K562 (cell line): ENCODE results near the gene KAT5. TPM values are rescaled to one million over a fixed set of nuclear protein-coding genes. Genes with fewer than 3 reads are reported as not detected.
A peak's percentile ranks its signal among the peaks of the same experiment; 100 is the strongest.

Experiments used
- BDP1 ChIP-seq: IDR thresholded peaks from 3 replicates; pipeline ENCODE4 v1.6.1; 2011; ENCODE audit not compliant: insufficient read length, insufficient read depth
- CHD2 ChIP-seq: IDR thresholded peaks from 2 replicates; pipeline ENCODE4 v1.6.1; 2011; ENCODE audit warnings: low read depth, low read length
- GTF3C2 ChIP-seq: IDR thresholded peaks from 3 replicates; pipeline ENCODE4 v1.6.1; 2011; ENCODE audit warnings: borderline replicate concordance, mild to moderate bottlenecking, moderate library complexity; ENCODE audit not compliant: insufficient read length; ENCODE audit errors: extremely low read depth
- HINFP ChIP-seq: fragments of 450-650 bp; conservative IDR thresholded peaks from 2 replicates; pipeline ENCODE4 v1.6.1; 2016; ENCODE audit warnings: missing genetic modification characterization, low read depth, mild to moderate bottlenecking, control low read depth, missing compliant biosample characterization
- MLLT1 ChIP-seq, 2 experiments: fragments of 450-650 bp; IDR thresholded peaks; 2 replicates each; pipeline ENCODE4 v1.6.1; 2016
- NCOR1 ChIP-seq: fragments of 450-650 bp; IDR thresholded peaks from 2 replicates; pipeline ENCODE4 v1.6.1; 2016; ENCODE audit warnings: mild to moderate bottlenecking, moderate library complexity
- SAP30 ChIP-seq: fragments of 200-600 bp; sonication (generic); IDR thresholded peaks from 2 replicates; pipeline ENCODE4 v1.6.1; 2012; ENCODE audit warnings: borderline replicate concordance, low read depth, mild to moderate bottlenecking, moderate library complexity, low read length, control low read depth, inconsistent platforms; ENCODE audit not compliant: insufficient read depth, poor library complexity, severe bottlenecking
- STAT6 ChIP-seq: sonication (generic); formaldehyde crosslinking; IDR thresholded peaks from 2 replicates; pipeline ENCODE4 v1.8.1; 2023; ENCODE audit warnings: mild to moderate bottlenecking, missing genetic modification reagents
- ZNF124 ChIP-seq: sonication (generic); formaldehyde crosslinking; IDR thresholded peaks from 2 replicates; pipeline ENCODE4 v1.8.1; 2022; ENCODE audit warnings: missing genetic modification reagents
- polyA plus RNA-seq, 8 experiments: library from polyadenylated mRNA; depleted of rRNA in 4 of 8; stranded (reverse) in 5 of 8; unstranded in 3 of 8; fragments of >200 nt; fragmentation: Nextera tagmentation in 2 of 8; fragmentation: Illumina TruSeq in 1 of 8; extraction: Ambion mirVana in 2 of 8; extraction: Trizol in 1 of 8; gene quantifications; 2 replicates each; pipeline versions ENCODE4 v1.2.1 to v1.2.3, GENCODE V29; 2011 to 2014; ENCODE audit warnings: inconsistent platforms in 1 of 8, missing spikeins in 1 of 8
- total RNA-seq, 7 experiments: library from RNA; depleted of rRNA in 6 of 7; stranded (reverse); fragments of >200 nt in 6 of 7; fragmentation: Illumina TruSeq in 2 of 7; extraction: Trizol in 2 of 7; gene quantifications; 2 replicates each; pipeline versions ENCODE4 v1.2.1 to v1.2.3, GENCODE V29; 2011 to 2021; ENCODE audit warnings: low replicate concordance in 1 of 7
- TF ChIP-seq, protein P1 (sequence below): sonication (generic); formaldehyde crosslinking; IDR thresholded peaks from 2 replicates; pipeline ENCODE4 v1.8.1; 2023; ENCODE audit warnings: mild to moderate bottlenecking, missing genetic modification reagents
- TF ChIP-seq, protein P2 (sequence below): fragments of 250-450 bp; sonication (Bioruptor Pico); IDR thresholded peaks from 2 replicates; pipeline ENCODE4 v1.5.0; 2021
- TF ChIP-seq, protein P3 (sequence below): sonication (generic); formaldehyde crosslinking; IDR thresholded peaks from 2 replicates; pipeline ENCODE4 v1.8.1; 2022; ENCODE audit warnings: missing genetic modification reagents

Gene KAT5
- total and polyA plus RNA-seq, 9 of the 15 experiments (the other 6 are each of a cell fraction or from before 2014, with no cell fraction given) = 3.6 to 76.8 (median 52.7) TPM

- TF ChIP-seq, protein P1, sequence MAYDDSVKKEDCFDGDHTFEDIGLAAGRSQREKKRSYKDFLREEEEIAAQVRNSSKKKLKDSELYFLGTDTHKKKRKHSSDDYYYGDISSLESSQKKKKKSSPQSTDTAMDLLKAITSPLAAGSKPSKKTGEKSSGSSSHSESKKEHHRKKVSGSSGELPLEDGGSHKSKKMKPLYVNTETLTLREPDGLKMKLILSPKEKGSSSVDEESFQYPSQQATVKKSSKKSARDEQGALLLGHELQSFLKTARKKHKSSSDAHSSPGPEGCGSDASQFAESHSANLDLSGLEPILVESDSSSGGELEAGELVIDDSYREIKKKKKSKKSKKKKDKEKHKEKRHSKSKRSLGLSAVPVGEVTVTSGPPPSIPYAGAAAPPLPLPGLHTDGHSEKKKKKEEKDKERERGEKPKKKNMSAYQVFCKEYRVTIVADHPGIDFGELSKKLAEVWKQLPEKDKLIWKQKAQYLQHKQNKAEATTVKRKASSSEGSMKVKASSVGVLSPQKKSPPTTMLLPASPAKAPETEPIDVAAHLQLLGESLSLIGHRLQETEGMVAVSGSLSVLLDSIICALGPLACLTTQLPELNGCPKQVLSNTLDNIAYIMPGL (CRISPR knock-in tag) = peak; percentile 53; the same call in 1 of the 2 replicates
- TF ChIP-seq SAP30 = peak; percentile 76
- no peak for TF ChIP-seq HINFP (tag)
- TF ChIP-seq BDP1 = no peak
- no peak for TF ChIP-seq NCOR1
- TF ChIP-seq ZNF124 (CRISPR knock-in tag) = no peak; the same call in 1 of the 2 replicates
- TF ChIP-seq, protein P2, sequence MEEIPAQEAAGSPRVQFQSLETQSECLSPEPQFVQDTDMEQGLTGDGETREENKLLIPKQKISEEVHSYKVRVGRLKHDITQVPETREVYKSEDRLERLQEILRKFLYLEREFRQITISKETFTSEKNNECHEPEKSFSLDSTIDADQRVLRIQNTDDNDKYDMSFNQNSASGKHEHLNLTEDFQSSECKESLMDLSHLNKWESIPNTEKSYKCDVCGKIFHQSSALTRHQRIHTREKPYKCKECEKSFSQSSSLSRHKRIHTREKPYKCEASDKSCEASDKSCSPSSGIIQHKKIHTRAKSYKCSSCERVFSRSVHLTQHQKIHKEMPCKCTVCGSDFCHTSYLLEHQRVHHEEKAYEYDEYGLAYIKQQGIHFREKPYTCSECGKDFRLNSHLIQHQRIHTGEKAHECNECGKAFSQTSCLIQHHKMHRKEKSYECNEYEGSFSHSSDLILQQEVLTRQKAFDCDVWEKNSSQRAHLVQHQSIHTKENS = no peak
- TF ChIP-seq GTF3C2 = no peak
- TF ChIP-seq CHD2 = peak; percentile 84
- TF ChIP-seq, protein P3, sequence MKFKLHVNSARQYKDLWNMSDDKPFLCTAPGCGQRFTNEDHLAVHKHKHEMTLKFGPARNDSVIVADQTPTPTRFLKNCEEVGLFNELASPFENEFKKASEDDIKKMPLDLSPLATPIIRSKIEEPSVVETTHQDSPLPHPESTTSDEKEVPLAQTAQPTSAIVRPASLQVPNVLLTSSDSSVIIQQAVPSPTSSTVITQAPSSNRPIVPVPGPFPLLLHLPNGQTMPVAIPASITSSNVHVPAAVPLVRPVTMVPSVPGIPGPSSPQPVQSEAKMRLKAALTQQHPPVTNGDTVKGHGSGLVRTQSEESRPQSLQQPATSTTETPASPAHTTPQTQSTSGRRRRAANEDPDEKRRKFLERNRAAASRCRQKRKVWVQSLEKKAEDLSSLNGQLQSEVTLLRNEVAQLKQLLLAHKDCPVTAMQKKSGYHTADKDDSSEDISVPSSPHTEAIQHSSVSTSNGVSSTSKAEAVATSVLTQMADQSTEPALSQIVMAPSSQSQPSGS (CRISPR knock-in tag) = no peak
- TF ChIP-seq MLLT1 (IDR thresholded peaks at IDR 0.05) = no peak
- no peak for TF ChIP-seq STAT6 (CRISPR knock-in tag)
These were observed 8.3 kb downstream of the KAT5 start, which contains the start of gene RNASEH2C (continued) for GRCh38 chr11:65720211-65720934.
